GM21825 (cell line): ENCODE measurements around the gene BMPR1A.
"Not testable (repeated sequence)": the region's sequence is repeated elsewhere in the genome, so short reads cannot be mapped to it uniquely, and the experiment has no call there.

Source experiments
- ATAC-seq: cut with Tn5 transposase; IDR thresholded peaks from one replicate; pipeline ENCODE4 v1.9.1; 2021; ENCODE audit warnings: mild to moderate bottlenecking, moderate library complexity; ENCODE audit not compliant: unreplicated experiment

Gene BMPR1A

DNA sequence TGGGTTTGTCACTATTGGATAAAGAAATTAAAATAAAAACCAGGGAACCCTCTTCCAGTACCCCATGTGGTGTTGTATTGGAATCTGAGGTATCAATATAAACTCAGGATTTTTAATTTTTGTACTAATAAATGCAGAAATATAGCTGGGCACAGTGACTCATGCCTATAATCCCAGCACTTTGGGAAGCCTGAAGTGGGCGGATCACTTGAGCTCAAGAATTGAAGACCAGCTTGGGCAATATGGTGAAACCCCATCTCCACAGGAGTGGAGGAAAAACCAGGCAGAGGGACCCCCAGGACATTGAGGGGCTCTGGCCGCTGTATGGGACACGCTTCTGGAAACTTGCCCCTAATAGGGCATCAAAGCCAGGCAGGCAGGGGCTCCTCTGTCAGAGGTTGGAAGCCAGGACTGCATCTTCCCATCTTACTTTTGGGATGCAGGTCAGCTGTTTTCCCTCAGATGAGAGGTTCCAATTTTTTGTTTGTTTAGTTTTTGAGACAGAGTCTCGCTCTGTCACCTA, 222.9 kb downstream of the BMPR1A start:
- no peak for ATAC-seq

DNA sequence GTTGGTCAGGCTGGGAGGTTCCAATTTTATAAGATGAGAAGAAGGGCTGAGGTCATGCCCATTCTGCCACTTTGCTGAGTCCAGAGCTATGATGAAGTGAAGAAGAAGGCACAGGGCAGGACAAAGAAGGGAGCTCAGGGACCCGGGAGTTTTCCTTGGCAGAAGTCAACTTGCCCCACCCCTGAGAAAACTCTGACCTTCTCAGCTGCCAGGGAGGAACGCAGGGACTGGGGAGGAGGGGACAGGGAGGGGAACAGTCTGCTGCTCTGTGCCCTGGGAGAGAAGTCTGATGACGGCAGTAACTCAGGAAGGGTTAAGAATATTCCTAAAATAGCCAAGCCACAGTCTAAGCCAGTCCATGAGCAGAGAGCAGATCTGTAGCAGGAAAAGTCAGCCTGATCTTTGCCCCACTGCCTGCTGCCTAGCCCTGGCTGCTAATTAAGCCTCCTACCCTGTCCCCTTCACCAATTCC, 223.6 kb downstream of the BMPR1A start:
- ATAC-seq: no peak

DNA sequence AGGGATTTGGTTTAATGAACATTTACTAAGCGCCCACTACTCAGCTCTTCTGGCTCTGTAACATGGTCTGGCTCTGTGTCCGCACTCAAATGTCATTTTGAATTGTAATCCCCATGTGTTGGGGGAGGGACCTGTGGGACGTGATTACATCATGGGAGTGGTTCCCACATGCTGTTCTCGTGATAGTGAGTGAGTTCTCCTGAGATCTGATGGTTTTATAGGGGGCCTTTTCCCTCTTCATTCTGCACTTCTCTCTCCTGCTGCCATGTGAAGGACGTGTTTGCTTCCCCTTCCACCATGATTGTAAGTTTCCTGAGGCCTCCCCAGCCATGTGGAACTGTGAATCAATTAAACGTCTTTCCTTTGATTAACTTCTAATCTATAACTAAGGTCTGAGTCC, 224.6 kb downstream of the BMPR1A start:
- ATAC-seq: not testable (repeated sequence)

DNA sequence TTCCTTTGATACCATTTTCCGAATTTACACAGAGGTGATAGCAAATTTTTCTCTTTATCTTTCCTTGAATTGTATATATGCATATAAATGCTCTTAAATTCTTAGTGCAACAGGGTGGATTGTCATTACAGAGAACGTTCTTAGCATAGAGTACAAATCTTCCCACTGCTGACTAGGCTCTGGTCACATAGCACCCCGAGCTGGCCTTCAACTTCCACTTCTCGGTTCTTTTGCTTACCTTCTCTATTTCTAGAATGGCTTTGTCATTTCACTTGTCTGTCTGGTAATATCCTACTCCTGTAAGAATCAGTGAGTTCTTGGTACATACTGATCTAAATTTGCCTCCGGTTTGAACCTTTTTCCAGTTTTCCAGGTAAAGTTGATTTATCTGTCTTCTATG, 225.3 kb downstream of the BMPR1A start:
- no peak for ATAC-seq
